K562 (cell line): ENCODE results near the gene METAP1D. TPM values are rescaled to one million over a fixed set of nuclear protein-coding genes. Genes with fewer than 3 reads are reported as not detected.

Source experiments
- ATAC-seq: fragments of 200-7000 bp; cut with Tn5 transposase; 3 replicates; pipeline ENCODE4 v1.9.1; 2020; ENCODE audit warnings: moderate library complexity
- BruUV-seq: library from RNA; stranded (reverse); fragments of 400-500 nt; replicated peaks from 2 replicates; lab custom pipeline; 2021; lab: Mats Ljungman, UMichigan
- CTCF ChIA-PET: fragments of 300-600 bp; formaldehyde crosslinking; extraction: SDS; loops from one replicate; lab custom pipeline; 2021; ENCODE audit warnings: low intra/inter-chr PET ratio; lab: Yijun Ruan, JAX
- POLR2A ChIA-PET: fragments of 300-600, 350-650 bp; sonication (Branson Sonifier 250); formaldehyde crosslinking; extraction: SDS; loops from one replicate; lab custom pipeline; 2021; ENCODE audit warnings: antibody characterized with exemption, inconsistent platforms; lab: Yijun Ruan, JAX
- DNase-seq, 4 experiments: peaks; one replicate each; pipeline versions ENCODE4 v3.0.0 to v3.0.0-alpha.2; 2011 to 2018; ENCODE audit warnings: low spot score in 3 of 4, mixed read lengths in 3 of 4; ENCODE audit errors: extremely low read depth in 1 of 4
- FAIRE-seq: peaks from 2 replicates; lab custom pipeline; 2011; peaks lifted over from hg19 to GRCh38; lab: Jason Lieb, UNC
- H2AFZ ChIP-seq: 2 replicates; pipeline ENCODE4 v1.6.0; 2011; ENCODE audit warnings: low read depth, low read length, control low read depth, inconsistent platforms
- H3K27ac ChIP-seq: fragments of 200-600 bp; 3 replicates; pipeline ENCODE4 v1.8.0; 2011; ENCODE audit warnings: low read depth, mild to moderate bottlenecking, control low read depth, inconsistent platforms, low read length, moderate library complexity, mixed read lengths; ENCODE audit errors: extremely low read depth
- H3K27me3 ChIP-seq, 2 experiments: fragments of 300-600 bp in 1 of 2; 2 replicates in 1 of 2; 3 replicates in 1 of 2; pipeline versions ENCODE4 v1.6.0 to v1.8.0; 2011; ENCODE audit warnings: inconsistent platforms in 2 of 2, low read length in 2 of 2, mild to moderate bottlenecking in 1 of 2, mixed read lengths in 1 of 2, moderate library complexity in 1 of 2; ENCODE audit not compliant: control insufficient read depth in 2 of 2, insufficient read depth in 2 of 2
- H3K36me3 ChIP-seq: fragments of 300-600 bp; 3 replicates; pipeline ENCODE4 v1.8.0; 2011; ENCODE audit warnings: mild to moderate bottlenecking, low read length, inconsistent platforms; ENCODE audit not compliant: control insufficient read depth, insufficient read depth
- H3K4me1 ChIP-seq, 2 experiments: fragments of 200-600 bp in 1 of 2; replicated peaks in 1 of 2; 2 replicates in 1 of 2; 3 replicates in 1 of 2; pipeline versions ENCODE4 v1.5.1 to v1.8.0; 2011; ENCODE audit warnings: inconsistent platforms in 2 of 2, low read length in 2 of 2, mild to moderate bottlenecking in 1 of 2, mixed read lengths in 1 of 2, moderate library complexity in 1 of 2; ENCODE audit not compliant: control insufficient read depth in 2 of 2, insufficient read depth in 2 of 2
- H3K4me2 ChIP-seq: 2 replicates; pipeline ENCODE4 v1.6.1; 2011; ENCODE audit warnings: low read length, control low read depth, inconsistent platforms, mixed read lengths; ENCODE audit not compliant: insufficient read depth
- H3K4me3 ChIP-seq: fragments of 200-600 bp; sonication (generic), shearing (Covaris generic); 2 replicates; pipeline ENCODE4 v1.5.1; 2016; ENCODE audit warnings: control low read depth, inconsistent platforms
- H3K79me2 ChIP-seq: fragments of 200-600 bp; 3 replicates; pipeline ENCODE4 v1.8.0; 2011; ENCODE audit warnings: low read length, inconsistent platforms; ENCODE audit not compliant: control insufficient read depth, insufficient read depth
- H3K9ac ChIP-seq, 2 experiments: 2 replicates each; pipeline versions ENCODE4 v1.6.0 to v1.6.1; 2011; ENCODE audit warnings: low read depth in 2 of 2, low read length in 2 of 2, control low read depth in 1 of 2, inconsistent platforms in 1 of 2, mild to moderate bottlenecking in 1 of 2, mixed read lengths in 1 of 2; ENCODE audit not compliant: insufficient read depth in 1 of 2
- H3K9me1 ChIP-seq: one replicate; pipeline ENCODE4 v1.6.0; 2011; ENCODE audit warnings: inconsistent platforms, mild to moderate bottlenecking, low read length, moderate library complexity; ENCODE audit not compliant: control insufficient read depth, insufficient read depth
- H3K9me3 ChIP-seq: replicated peaks from 2 replicates; pipeline ENCODE4 v1.5.1; 2011; ENCODE audit warnings: low read depth, low read length, inconsistent platforms; ENCODE audit not compliant: control insufficient read depth, insufficient read depth
- H4K20me1 ChIP-seq: replicated peaks from 2 replicates; pipeline ENCODE4 v1.6.1; 2011; ENCODE audit warnings: low read length, inconsistent platforms, mixed read lengths; ENCODE audit not compliant: control insufficient read depth, insufficient read depth
- ADNP ChIP-seq: fragments of 200-800 bp; sonication (Bioruptor generic); IDR thresholded peaks from 2 replicates; pipeline ENCODE4 v1.6.1; 2016; ENCODE audit warnings: missing genetic modification characterization, missing compliant biosample characterization
- CTBP1 ChIP-seq: fragments of 450-650 bp; IDR thresholded peaks from 2 replicates; pipeline ENCODE4 v1.6.1; 2016; ENCODE audit warnings: borderline replicate concordance
- POLR3A ChIP-seq: IDR thresholded peaks from 2 replicates; pipeline ENCODE4 v1.6.1; 2011; ENCODE audit warnings: borderline replicate concordance, mild to moderate bottlenecking, moderate library complexity; ENCODE audit not compliant: insufficient read length, insufficient read depth; ENCODE audit errors: extremely low read depth
- TEAD4 ChIP-seq, 2 experiments: sonication (generic) in 1 of 2; formaldehyde crosslinking in 1 of 2; IDR thresholded peaks; 2 replicates each; pipeline versions ENCODE4 v1.6.1 to v1.8.0; 2012 to 2022; ENCODE audit warnings: borderline replicate concordance in 1 of 2, inconsistent platforms in 1 of 2, low read length in 1 of 2, mild to moderate bottlenecking in 1 of 2, missing genetic modification reagents in 1 of 2
- ZFP30 ChIP-seq: fragments of 250-450 bp; sonication (Bioruptor Pico); IDR thresholded peaks from 2 replicates; pipeline ENCODE4 v1.8.0; 2022; ENCODE audit warnings: moderate library complexity, mild to moderate bottlenecking, inconsistent platforms, borderline replicate concordance
- ZNF778 ChIP-seq: fragments of 450-650 bp; formaldehyde crosslinking; IDR thresholded peaks from 2 replicates; pipeline ENCODE4 v1.4.0; 2020; ENCODE audit warnings: mild to moderate bottlenecking, moderate library complexity
- WGBS: fragments of 100-300 bp; shearing (Covaris generic); methylation state at CpG from one replicate; pipeline ENCODE4 v1.1.6; 2016; ENCODE audit warnings: low coverage, mixed read lengths; ENCODE audit not compliant: insufficient coverage; ENCODE audit errors: missing lambda C conversion rate; 5-methylcytosine and 5-hydroxymethylcytosine counted together
- in situ Hi-C: fragments of 300-500 bp; cut with MboI; formaldehyde crosslinking; loops from 4 replicates; pipeline ENCODE4 v1.15.0; 2018; ENCODE audit warnings: inconsistent platforms, mixed read lengths
- intact Hi-C: fragments of 100-400 bp; cut with micrococcal nuclease; formaldehyde crosslinking; loops from 2 replicates; pipeline ENCODE4 v1.14.2; 2022
- polyA plus RNA-seq, 8 experiments: library from polyadenylated mRNA; depleted of rRNA in 4 of 8; stranded (reverse) in 5 of 8; unstranded in 3 of 8; fragments of >200 nt; fragmentation: Nextera tagmentation in 2 of 8; fragmentation: Illumina TruSeq in 1 of 8; extraction: Ambion mirVana in 2 of 8; extraction: Trizol in 1 of 8; gene quantifications; 2 replicates each; pipeline versions ENCODE4 v1.2.1 to v1.2.3, GENCODE V29; 2011 to 2014; ENCODE audit warnings: inconsistent platforms in 1 of 8, missing spikeins in 1 of 8
- total RNA-seq, 7 experiments: library from RNA; depleted of rRNA in 6 of 7; stranded (reverse); fragments of >200 nt in 6 of 7; fragmentation: Illumina TruSeq in 2 of 7; extraction: Trizol in 2 of 7; gene quantifications; 2 replicates each; pipeline versions ENCODE4 v1.2.1 to v1.2.3, GENCODE V29; 2011 to 2021; ENCODE audit warnings: low replicate concordance in 1 of 7
- TF ChIP-seq, protein P1 (sequence below), 2 experiments: fragments of 250-450 bp in 1 of 2; fragments of 450-650 bp in 1 of 2; sonication (Bioruptor Pico) in 1 of 2; IDR thresholded peaks; 2 replicates each; pipeline versions ENCODE4 v1.6.1 to v1.8.0; 2016 to 2021; ENCODE audit warnings: mild to moderate bottlenecking in 2 of 2, moderate library complexity in 2 of 2, missing compliant biosample characterization in 1 of 2, missing genetic modification characterization in 1 of 2
- TF ChIP-seq, protein P2 (sequence below): sonication (generic); formaldehyde crosslinking; IDR thresholded peaks from 2 replicates; pipeline ENCODE4 v1.8.1; 2023; ENCODE audit warnings: mild to moderate bottlenecking, missing genetic modification reagents
- TF ChIP-seq, protein P3 (sequence below): sonication (generic); formaldehyde crosslinking; IDR thresholded peaks from 2 replicates; pipeline ENCODE4 v1.8.0; 2022; ENCODE audit warnings: missing genetic modification reagents, mild to moderate bottlenecking, borderline replicate concordance
- TF ChIP-seq, protein P4 (sequence below): IDR thresholded peaks from 3 replicates; pipeline ENCODE4 v1.6.1; 2011; ENCODE audit warnings: borderline replicate concordance, mild to moderate bottlenecking; ENCODE audit not compliant: insufficient read length, insufficient read depth
- TF ChIP-seq, protein P5 (sequence below): fragments of 250-450 bp; sonication (Bioruptor Pico); IDR thresholded peaks from 2 replicates; pipeline ENCODE4 v1.8.0; 2021; ENCODE audit warnings: moderate library complexity, mild to moderate bottlenecking, inconsistent platforms
- TF ChIP-seq, protein P6 (sequence below): fragments of 450-650 bp; formaldehyde crosslinking; IDR thresholded peaks from 2 replicates; pipeline ENCODE4 v1.4.0; 2020; ENCODE audit warnings: mild to moderate bottlenecking, moderate library complexity

METAP1D gene
- total and polyA plus RNA-seq, 9 of the 15 experiments (the other 6 are each of a cell fraction or from before 2014, with no cell fraction given), result 8.0 to 23.4 (median 15.7) TPM

DNA sequence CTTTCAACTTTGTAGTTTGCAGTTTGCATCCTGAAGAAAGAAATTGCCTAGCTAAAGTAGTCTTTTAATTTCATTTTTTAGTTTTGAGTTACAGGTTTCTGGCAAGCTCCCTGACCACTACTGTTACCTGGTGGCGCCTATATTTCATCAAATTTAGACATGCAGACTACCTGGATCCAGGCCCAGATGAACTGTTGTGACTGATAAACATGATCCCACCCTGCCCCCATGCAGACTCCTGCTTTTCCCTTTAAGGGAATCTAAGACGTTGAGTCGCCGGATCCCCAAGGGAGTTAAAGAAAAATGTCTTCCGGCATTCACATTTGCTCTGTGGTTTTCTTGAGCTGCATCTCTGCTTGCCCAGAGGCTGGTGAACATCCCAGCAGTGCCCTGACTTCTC lies 22.2 kb downstream of the METAP1D start:
- DNase-seq, result peak in 1 of 4 experiments; percentile 54
- TF ChIP-seq ADNP (tag), result no peak
- TF ChIP-seq, protein P1, sequence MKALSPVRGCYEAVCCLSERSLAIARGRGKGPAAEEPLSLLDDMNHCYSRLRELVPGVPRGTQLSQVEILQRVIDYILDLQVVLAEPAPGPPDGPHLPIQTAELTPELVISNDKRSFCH (CRISPR knock-in tag; IDR thresholded peaks at IDR 0.05), result no peak
- TF ChIP-seq, protein P1 (tag; IDR thresholded peaks at IDR 0.05), result no peak
- TF ChIP-seq, protein P2, sequence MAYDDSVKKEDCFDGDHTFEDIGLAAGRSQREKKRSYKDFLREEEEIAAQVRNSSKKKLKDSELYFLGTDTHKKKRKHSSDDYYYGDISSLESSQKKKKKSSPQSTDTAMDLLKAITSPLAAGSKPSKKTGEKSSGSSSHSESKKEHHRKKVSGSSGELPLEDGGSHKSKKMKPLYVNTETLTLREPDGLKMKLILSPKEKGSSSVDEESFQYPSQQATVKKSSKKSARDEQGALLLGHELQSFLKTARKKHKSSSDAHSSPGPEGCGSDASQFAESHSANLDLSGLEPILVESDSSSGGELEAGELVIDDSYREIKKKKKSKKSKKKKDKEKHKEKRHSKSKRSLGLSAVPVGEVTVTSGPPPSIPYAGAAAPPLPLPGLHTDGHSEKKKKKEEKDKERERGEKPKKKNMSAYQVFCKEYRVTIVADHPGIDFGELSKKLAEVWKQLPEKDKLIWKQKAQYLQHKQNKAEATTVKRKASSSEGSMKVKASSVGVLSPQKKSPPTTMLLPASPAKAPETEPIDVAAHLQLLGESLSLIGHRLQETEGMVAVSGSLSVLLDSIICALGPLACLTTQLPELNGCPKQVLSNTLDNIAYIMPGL (CRISPR knock-in tag), result no peak
- TF ChIP-seq, protein P3, sequence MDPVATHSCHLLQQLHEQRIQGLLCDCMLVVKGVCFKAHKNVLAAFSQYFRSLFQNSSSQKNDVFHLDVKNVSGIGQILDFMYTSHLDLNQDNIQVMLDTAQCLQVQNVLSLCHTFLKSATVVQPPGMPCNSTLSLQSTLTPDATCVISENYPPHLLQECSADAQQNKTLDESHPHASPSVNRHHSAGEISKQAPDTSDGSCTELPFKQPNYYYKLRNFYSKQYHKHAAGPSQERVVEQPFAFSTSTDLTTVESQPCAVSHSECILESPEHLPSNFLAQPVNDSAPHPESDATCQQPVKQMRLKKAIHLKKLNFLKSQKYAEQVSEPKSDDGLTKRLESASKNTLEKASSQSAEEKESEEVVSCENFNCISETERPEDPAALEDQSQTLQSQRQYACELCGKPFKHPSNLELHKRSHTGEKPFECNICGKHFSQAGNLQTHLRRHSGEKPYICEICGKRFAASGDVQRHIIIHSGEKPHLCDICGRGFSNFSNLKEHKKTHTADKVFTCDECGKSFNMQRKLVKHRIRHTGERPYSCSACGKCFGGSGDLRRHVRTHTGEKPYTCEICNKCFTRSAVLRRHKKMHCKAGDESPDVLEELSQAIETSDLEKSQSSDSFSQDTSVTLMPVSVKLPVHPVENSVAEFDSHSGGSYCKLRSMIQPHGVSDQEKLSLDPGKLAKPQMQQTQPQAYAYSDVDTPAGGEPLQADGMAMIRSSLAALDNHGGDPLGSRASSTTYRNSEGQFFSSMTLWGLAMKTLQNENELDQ (CRISPR knock-in tag), result no peak
- no peak for TF ChIP-seq ZFP30 (CRISPR knock-in tag)
- TF ChIP-seq, protein P4, sequence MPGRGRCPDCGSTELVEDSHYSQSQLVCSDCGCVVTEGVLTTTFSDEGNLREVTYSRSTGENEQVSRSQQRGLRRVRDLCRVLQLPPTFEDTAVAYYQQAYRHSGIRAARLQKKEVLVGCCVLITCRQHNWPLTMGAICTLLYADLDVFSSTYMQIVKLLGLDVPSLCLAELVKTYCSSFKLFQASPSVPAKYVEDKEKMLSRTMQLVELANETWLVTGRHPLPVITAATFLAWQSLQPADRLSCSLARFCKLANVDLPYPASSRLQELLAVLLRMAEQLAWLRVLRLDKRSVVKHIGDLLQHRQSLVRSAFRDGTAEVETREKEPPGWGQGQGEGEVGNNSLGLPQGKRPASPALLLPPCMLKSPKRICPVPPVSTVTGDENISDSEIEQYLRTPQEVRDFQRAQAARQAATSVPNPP, result no peak
- TF ChIP-seq POLR3A, result no peak
- 0 out of 2 replicates have a peak, but pooled peaks have one; percentile 29 for TF ChIP-seq CTBP1
- TF ChIP-seq ZNF778 (CRISPR knock-in tag), result no peak
- 0 out of 2 replicates have a peak, but pooled peaks have one; percentile 29 for TF ChIP-seq TEAD4 (IDR thresholded peaks at IDR 0.05; ENCODE audit: low read length)
- TF ChIP-seq TEAD4 (CRISPR knock-in tag; IDR thresholded peaks at IDR 0.05; ENCODE audit: borderline replicate concordance), result no peak
- TF ChIP-seq, protein P5, sequence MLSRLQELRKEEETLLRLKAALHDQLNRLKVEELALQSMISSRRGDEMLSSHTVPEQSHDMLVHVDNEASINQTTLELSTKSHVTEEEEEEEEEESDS (CRISPR knock-in tag), result no peak
- TF ChIP-seq, protein P6, sequence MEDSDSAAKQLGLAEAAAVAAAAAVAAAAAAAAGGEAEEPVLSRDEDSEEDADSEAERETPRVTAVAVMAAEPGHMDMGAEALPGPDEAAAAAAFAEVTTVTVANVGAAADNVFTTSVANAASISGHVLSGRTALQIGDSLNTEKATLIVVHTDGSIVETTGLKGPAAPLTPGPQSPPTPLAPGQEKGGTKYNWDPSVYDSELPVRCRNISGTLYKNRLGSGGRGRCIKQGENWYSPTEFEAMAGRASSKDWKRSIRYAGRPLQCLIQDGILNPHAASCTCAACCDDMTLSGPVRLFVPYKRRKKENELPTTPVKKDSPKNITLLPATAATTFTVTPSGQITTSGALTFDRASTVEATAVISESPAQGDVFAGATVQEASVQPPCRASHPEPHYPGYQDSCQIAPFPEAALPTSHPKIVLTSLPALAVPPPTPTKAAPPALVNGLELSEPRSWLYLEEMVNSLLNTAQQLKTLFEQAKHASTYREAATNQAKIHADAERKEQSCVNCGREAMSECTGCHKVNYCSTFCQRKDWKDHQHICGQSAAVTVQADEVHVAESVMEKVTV (CRISPR knock-in tag), result no peak

More for the DNA sequence above, 22.2 kb downstream of the METAP1D start:
- peak; percentile 69 for ATAC-seq
- in situ Hi-C loops (no loop called here), intact Hi-C loops (no loop called here)
- Histone ChIP-seq H3K9me1 (no peaks in the 10 kb centered on the region), H3K4me1 (peaks cover 3 to 24% of the 10 kb centered on the region in 2 experiments; a peak in 3 of 5 replicates), H3K27ac (peak overlapping the region; percentile 53), H3K9me3 (no peaks in the 10 kb centered on the region), H3K79me2 (no peaks in the 10 kb centered on the region), H3K9ac (peak overlapping the region; percentile 23 to 39; a peak in 2 of 4 replicates), H3K36me3 (no peaks in the 10 kb centered on the region), H4K20me1 (no peaks in the 10 kb centered on the region), H2AFZ (peak overlapping the region; percentile 68), H3K27me3 (no peaks in the 10 kb centered on the region), H3K4me3 (no peak overlapping the region), H3K4me2 (peak overlapping the region; percentile 53)
- no peak for FAIRE-seq
- POLR2A ChIA-PET, result interaction anchor here (1.0 to 2.3 kb wide), 4 partner anchors 10 to 21 kb away, joined by 3 to 7 read pairs (median 5); no protein-coding TSS in a partner anchor
- WGBS, result 9% methylated on average over 5 of the region's 5 CpGs
- CTCF ChIA-PET, result no interaction called here
- TSS peak; percentile 47 for BruUV-seq
